Endothelial cell of umbilical vein (primary cell): ENCODE data around the gene GRM8. TPM values are rescaled to one million over a fixed set of nuclear protein-coding genes. Genes with fewer than 3 reads are reported as not detected.

Experiments used
- BruUV-seq: library from RNA; stranded (reverse); fragments of 400-500 nt; replicated peaks from 2 replicates; lab custom pipeline; 2021; lab: Mats Ljungman, UMichigan
- CTCF ChIA-PET: fragments of 300-600, 350-600 bp; sonication (Branson Sonifier 250); formaldehyde crosslinking; loops from one replicate; lab custom pipeline; 2021; ENCODE audit warnings: antibody characterized with exemption, inconsistent platforms; lab: Charles Lee
- POLR2A ChIA-PET: fragments of 300-600, 350-600 bp; sonication (Branson Sonifier 250); formaldehyde crosslinking; loops from one replicate; lab custom pipeline; 2021; ENCODE audit warnings: antibody characterized with exemption, inconsistent platforms; lab: Charles Lee
- DNase-seq: peaks from one replicate; pipeline ENCODE4 v3.0.0-alpha.2; 2011; ENCODE audit warnings: low read depth, low spot score
- FAIRE-seq: peaks from 2 replicates; lab custom pipeline; 2011; peaks lifted over from hg19 to GRCh38; lab: Jason Lieb, UNC
- H2AFZ ChIP-seq: 2 replicates; pipeline ENCODE4 v1.6.0; 2012; ENCODE audit warnings: low read depth, low read length, control low read depth, inconsistent platforms
- H3K27ac ChIP-seq: 2 replicates; pipeline ENCODE4 v1.5.1; 2011; ENCODE audit warnings: low read depth, mild to moderate bottlenecking, control low read depth, low read length, moderate library complexity; ENCODE audit not compliant: insufficient read depth
- H3K27me3 ChIP-seq, 2 experiments: 2 replicates each; pipeline versions ENCODE4 v1.6.0 to v1.6.1; 2011; ENCODE audit warnings: low read length in 2 of 2, mixed read lengths in 1 of 2; ENCODE audit not compliant: control insufficient read depth in 2 of 2, insufficient read depth in 2 of 2
- H3K36me3 ChIP-seq, 2 experiments: 2 replicates in 1 of 2; 3 replicates in 1 of 2; pipeline ENCODE4 v1.5.1; 2011; ENCODE audit warnings: low read length in 2 of 2, mild to moderate bottlenecking in 1 of 2, moderate library complexity in 1 of 2; ENCODE audit not compliant: control insufficient read depth in 2 of 2, insufficient read depth in 2 of 2; ENCODE audit errors: extremely low read depth in 1 of 2
- H3K4me1 ChIP-seq: 3 replicates; pipeline ENCODE4 v1.5.1; 2011; ENCODE audit warnings: mild to moderate bottlenecking, low read length; ENCODE audit not compliant: control insufficient read depth, insufficient read depth; ENCODE audit errors: extremely low read depth
- H3K4me2 ChIP-seq: 2 replicates; pipeline ENCODE4 v1.6.1; 2011; ENCODE audit warnings: low read length, control low read depth, mixed read lengths; ENCODE audit not compliant: insufficient read depth
- H3K4me3 ChIP-seq, 3 experiments: fragments of 200-600 bp in 1 of 3; sonication (generic), shearing (Covaris generic) in 1 of 3; replicated peaks in 1 of 3; 2 replicates each; pipeline ENCODE4 v1.5.1; 2011 to 2016; ENCODE audit warnings: control low read depth in 3 of 3, low read length in 3 of 3, mild to moderate bottlenecking in 2 of 3, inconsistent platforms in 1 of 3, low read depth in 1 of 3, moderate library complexity in 1 of 3; ENCODE audit not compliant: insufficient read depth in 1 of 3
- H3K79me2 ChIP-seq: 2 replicates; pipeline ENCODE4 v1.6.0; 2012; ENCODE audit warnings: low read length, inconsistent platforms; ENCODE audit not compliant: control insufficient read depth, insufficient read depth
- H3K9ac ChIP-seq: replicated peaks from 2 replicates; pipeline ENCODE3; 2011; ENCODE audit warnings: low read length, control low read depth; ENCODE audit not compliant: insufficient read depth; ENCODE audit errors: extremely low read depth
- H3K9me1 ChIP-seq: replicated peaks from 3 replicates; pipeline ENCODE4 v1.6.0; 2011; ENCODE audit warnings: mild to moderate bottlenecking, low read length; ENCODE audit not compliant: control insufficient read depth, insufficient read depth; ENCODE audit errors: extremely low read depth
- H3K9me3 ChIP-seq: replicated peaks from 2 replicates; pipeline ENCODE4 v1.5.1; 2012; ENCODE audit warnings: low read length, inconsistent platforms; ENCODE audit not compliant: control insufficient read depth, insufficient read depth
- H4K20me1 ChIP-seq: replicated peaks from 2 replicates; pipeline ENCODE3; 2011; ENCODE audit warnings: mild to moderate bottlenecking, low read length; ENCODE audit not compliant: control insufficient read depth, insufficient read depth; ENCODE audit errors: extremely low read depth
- EZH2 ChIP-seq: IDR thresholded peaks from 2 replicates; pipeline ENCODE4 v1.6.1; 2012; ENCODE audit warnings: borderline replicate concordance, low read depth, mild to moderate bottlenecking, moderate library complexity, low read length, inconsistent platforms; ENCODE audit not compliant: severe bottlenecking
- FOS ChIP-seq: IDR thresholded peaks from 2 replicates; pipeline ENCODE4 v1.6.1; 2011; ENCODE audit warnings: mild to moderate bottlenecking, low read length, moderate library complexity, borderline replicate concordance; ENCODE audit not compliant: insufficient read depth
- GATA2 ChIP-seq: IDR thresholded peaks from 2 replicates; pipeline ENCODE4 v1.7.0; 2011; ENCODE audit warnings: low read depth, mild to moderate bottlenecking, moderate library complexity, mixed read lengths, low read length; ENCODE audit not compliant: insufficient read length, insufficient read depth
- JUN ChIP-seq: IDR thresholded peaks from 2 replicates; pipeline ENCODE4 v1.6.1; 2011; ENCODE audit warnings: borderline replicate concordance, low read depth; ENCODE audit not compliant: insufficient read length, insufficient read depth
- MYC ChIP-seq: IDR thresholded peaks from one replicate; pipeline ENCODE4 v1.6.1; 2011; ENCODE audit warnings: mild to moderate bottlenecking, low read depth, low read length
- POLR2A ChIP-seq: IDR thresholded peaks from 2 replicates; pipeline ENCODE4 v1.6.1; 2012; ENCODE audit warnings: low read depth, mild to moderate bottlenecking, control low read depth, low read length
- POLR2AphosphoS5 ChIP-seq: IDR thresholded peaks from 2 replicates; pipeline ENCODE4 v1.6.1; 2012; ENCODE audit warnings: low read depth, mild to moderate bottlenecking, control low read depth, low read length, moderate library complexity; ENCODE audit not compliant: insufficient read depth
- dilution Hi-C: fragments of 300-500 bp; cut with MboI; formaldehyde crosslinking; loops from one replicate; pipeline ENCODE4 v1.15.0; 2019; ENCODE audit warnings: low sequenced_read_pairs; ENCODE audit not compliant: extremely low pct_ligation_motif_present
- intact Hi-C: fragments of 100-400 bp; cut with micrococcal nuclease; formaldehyde crosslinking; loops from one replicate; pipeline ENCODE4 v1.10.0; 2022
- polyA plus RNA-seq, 4 experiments: library from polyadenylated mRNA; depleted of rRNA in 3 of 4; stranded (reverse) in 3 of 4; unstranded in 1 of 4; fragments of >200 nt; gene quantifications; 2 replicates each; pipeline versions ENCODE4 v1.2.1 to v1.2.3, GENCODE V29; 2011 to 2012; ENCODE audit warnings: missing spikeins in 1 of 4
- total RNA-seq: library from RNA; stranded (reverse); gene quantifications from 2 replicates; pipeline ENCODE4 v1.2.3, GENCODE V29; 2021
- TF ChIP-seq, protein P1 (sequence below): IDR thresholded peaks from 2 replicates; pipeline ENCODE4 v1.6.1; 2011; ENCODE audit not compliant: insufficient read depth, insufficient read length
- TF ChIP-seq, protein P2 (sequence below), 2 donors: IDR thresholded peaks; 1 replicate in 1 of 2; 2 replicates in 1 of 2; pipeline ENCODE4 v1.5.1; 2011; ENCODE audit warnings: low read length in 2 of 2, mild to moderate bottlenecking in 2 of 2, moderate library complexity in 2 of 2, control low read depth in 1 of 2, inconsistent platforms in 1 of 2, low read depth in 1 of 2; ENCODE audit not compliant: insufficient read depth in 1 of 2; ENCODE audit errors: extremely low read depth in 1 of 2

GRM8 gene
- total and polyA plus RNA-seq, 2 donors (not counting 3 experiments of a cell fraction or from before 2014, with no cell fraction given): not detected

DNA sequence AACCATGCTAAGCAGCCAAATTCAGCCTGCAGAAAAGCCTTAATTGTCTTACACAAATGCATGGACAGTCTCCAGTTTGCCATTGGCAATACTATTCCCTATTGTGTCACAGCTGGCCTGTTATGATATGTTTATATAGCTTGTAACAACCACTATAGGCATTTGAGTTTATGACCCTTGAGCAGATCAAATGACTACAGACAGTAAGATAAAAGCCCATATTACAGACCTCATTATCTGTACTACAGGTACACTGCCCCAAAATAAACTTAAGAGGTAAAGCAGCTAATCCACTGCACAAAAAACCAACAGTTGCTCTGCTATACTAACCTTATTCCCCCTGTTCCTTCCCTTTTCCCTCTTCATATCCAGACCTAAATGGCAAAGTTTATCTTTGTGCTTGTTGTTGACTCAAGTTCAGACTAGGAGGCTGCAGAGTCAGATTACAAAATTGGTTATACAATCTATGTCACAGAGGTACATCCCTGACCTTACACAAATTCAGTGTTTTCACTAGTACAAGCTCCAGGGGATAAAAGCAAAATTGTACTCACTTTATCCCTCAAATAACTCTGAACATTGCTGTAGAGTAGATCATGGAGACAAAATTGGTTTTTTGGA, 218.4 kb downstream of the GRM8 start:
- FAIRE-seq (no peak), DNase-seq (no peak)
- H4K20me1 ChIP-seq: no peaks in the 10 kb centered on the region
- TF ChIP-seq, protein P1, sequence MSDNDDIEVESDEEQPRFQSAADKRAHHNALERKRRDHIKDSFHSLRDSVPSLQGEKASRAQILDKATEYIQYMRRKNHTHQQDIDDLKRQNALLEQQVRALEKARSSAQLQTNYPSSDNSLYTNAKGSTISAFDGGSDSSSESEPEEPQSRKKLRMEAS: no peak
- TF ChIP-seq GATA2: no peak
- TF ChIP-seq EZH2: no peak
- no peak for TF ChIP-seq JUN
- no peak for TF ChIP-seq MYC
- no peak for TF ChIP-seq POLR2AphosphoS5
- TF ChIP-seq FOS: no peak
- no peak for TF ChIP-seq POLR2A
- TF ChIP-seq, protein P2, sequence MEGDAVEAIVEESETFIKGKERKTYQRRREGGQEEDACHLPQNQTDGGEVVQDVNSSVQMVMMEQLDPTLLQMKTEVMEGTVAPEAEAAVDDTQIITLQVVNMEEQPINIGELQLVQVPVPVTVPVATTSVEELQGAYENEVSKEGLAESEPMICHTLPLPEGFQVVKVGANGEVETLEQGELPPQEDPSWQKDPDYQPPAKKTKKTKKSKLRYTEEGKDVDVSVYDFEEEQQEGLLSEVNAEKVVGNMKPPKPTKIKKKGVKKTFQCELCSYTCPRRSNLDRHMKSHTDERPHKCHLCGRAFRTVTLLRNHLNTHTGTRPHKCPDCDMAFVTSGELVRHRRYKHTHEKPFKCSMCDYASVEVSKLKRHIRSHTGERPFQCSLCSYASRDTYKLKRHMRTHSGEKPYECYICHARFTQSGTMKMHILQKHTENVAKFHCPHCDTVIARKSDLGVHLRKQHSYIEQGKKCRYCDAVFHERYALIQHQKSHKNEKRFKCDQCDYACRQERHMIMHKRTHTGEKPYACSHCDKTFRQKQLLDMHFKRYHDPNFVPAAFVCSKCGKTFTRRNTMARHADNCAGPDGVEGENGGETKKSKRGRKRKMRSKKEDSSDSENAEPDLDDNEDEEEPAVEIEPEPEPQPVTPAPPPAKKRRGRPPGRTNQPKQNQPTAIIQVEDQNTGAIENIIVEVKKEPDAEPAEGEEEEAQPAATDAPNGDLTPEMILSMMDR (IDR thresholded peaks at IDR 0.05; ENCODE audit: extremely low read depth in 1 of 2, insufficient read depth in 1 of 2, low read depth in 1 of 2, low read length in 2 of 2): no peak
- no peak overlapping the region for H3K27ac ChIP-seq
- no peaks in the 10 kb centered on the region for H3K9me1 ChIP-seq
- no TSS peak for BruUV-seq
- no peaks in the 10 kb centered on the region for H3K4me1 ChIP-seq
- intact Hi-C loops (no loop called here), dilution Hi-C loops (no loop called here)
- CTCF ChIA-PET: no interaction called here
- no peaks in the 10 kb centered on the region for H3K9me3 ChIP-seq
- no peaks in the 10 kb centered on the region for H3K79me2 ChIP-seq
- no peak overlapping the region for H3K4me2 ChIP-seq
- no peak overlapping the region for H3K9ac ChIP-seq
- no peak overlapping the region for H2AFZ ChIP-seq
- POLR2A ChIA-PET: no interaction called here
- H3K36me3 ChIP-seq: no peaks in the 10 kb centered on the region
- H3K27me3 ChIP-seq: no peaks in the 10 kb centered on the region
- no peak overlapping the region for H3K4me3 ChIP-seq
